Umbilical cord (tissue), 2 donors: ENCODE measurements around the gene OTOG. TPM values are rescaled to one million over a fixed set of nuclear protein-coding genes. Genes with fewer than 3 reads are reported as not detected.

Experiments
- DNase-seq: peaks from one replicate; pipeline ENCODE4 v3.0.0-alpha.2; 2015; ENCODE audit warnings: low spot score
- total RNA-seq: library from RNA; depleted of rRNA; stranded (reverse); fragments of >200 nt; gene quantifications from one replicate; pipeline ENCODE4 v1.2.3, GENCODE V29; 2014; ENCODE audit warnings: low replicate concordance; ENCODE audit not compliant: insufficient read depth

The OTOG gene
- total RNA-seq, 1 donor from 2014 or later: 0.48 TPM

- no peak for DNase-seq
These were observed 104.0 kb downstream of the OTOG start for GRCh38 chr11:17651061-17651460.

GRCh38 chr11:17651681-17652080, 104.6 kb downstream of the OTOG start:
- no peak for DNase-seq

- no peak for DNase-seq
These were observed 105.5 kb downstream of the OTOG start for GRCh38 chr11:17652556-17652955.

- DNase-seq: no peak
These were observed 106.6 kb downstream of the OTOG start for GRCh38 chr11:17653611-17654010.

- no peak for DNase-seq
These were observed 108.6 kb downstream of the OTOG start for GRCh38 chr11:17655682-17656081.

GRCh38 chr11:17658211-17658610, 111.2 kb downstream of the OTOG start:
- no peak for DNase-seq

GRCh38 chr11:17668166-17668565, 121.1 kb downstream of the OTOG start:
- DNase-seq: no peak

- no peak for DNase-seq
These were observed 125.4 kb downstream of the OTOG start for GRCh38 chr11:17672469-17672868.

GRCh38 chr11:17673951-17674350, 126.9 kb downstream of the OTOG start:
- no peak for DNase-seq

GRCh38 chr11:17682848-17683247, 135.8 kb downstream of the OTOG start:
- DNase-seq: no peak

- DNase-seq: no peak
These were observed 136.5 kb downstream of the OTOG start for GRCh38 chr11:17683377-17684161.

- DNase-seq: no peak
These were observed 137.5 kb downstream of the OTOG start for GRCh38 chr11:17684550-17684949.

GRCh38 chr11:17686231-17686980, 139.3 kb downstream of the OTOG start:
- DNase-seq: no peak

- DNase-seq: peak; percentile 11
These were observed 141.0 kb downstream of the OTOG start for GRCh38 chr11:17687946-17688670.

- no peak for DNase-seq
These were observed 144.5 kb downstream of the OTOG start for GRCh38 chr11:17691550-17691949.

- DNase-seq: no peak
These were observed 144.9 kb downstream of the OTOG start for GRCh38 chr11:17691976-17692375.

GRCh38 chr11:17692931-17693330, 145.9 kb downstream of the OTOG start:
- DNase-seq: no peak

GRCh38 chr11:17693531-17693930, 146.5 kb downstream of the OTOG start:
- DNase-seq: no peak

GRCh38 chr11:17694494-17695110, 147.5 kb downstream of the OTOG start:
- DNase-seq: no peak

- DNase-seq: no peak
These were observed 148.7 kb downstream of the OTOG start for GRCh38 chr11:17695454-17696441.

- DNase-seq: no peak
These were observed 149.7 kb downstream of the OTOG start for GRCh38 chr11:17696741-17697140.
